DMS 273 (cell line): Measurements from ENCODE around the gene TMEM11.

Source experiments
- DNase-seq: peaks from one replicate; lab custom pipeline; 2025; ENCODE audit not compliant: unreplicated experiment; lab: John Stamatoyannopoulos, UW

TMEM11 gene

DNA sequence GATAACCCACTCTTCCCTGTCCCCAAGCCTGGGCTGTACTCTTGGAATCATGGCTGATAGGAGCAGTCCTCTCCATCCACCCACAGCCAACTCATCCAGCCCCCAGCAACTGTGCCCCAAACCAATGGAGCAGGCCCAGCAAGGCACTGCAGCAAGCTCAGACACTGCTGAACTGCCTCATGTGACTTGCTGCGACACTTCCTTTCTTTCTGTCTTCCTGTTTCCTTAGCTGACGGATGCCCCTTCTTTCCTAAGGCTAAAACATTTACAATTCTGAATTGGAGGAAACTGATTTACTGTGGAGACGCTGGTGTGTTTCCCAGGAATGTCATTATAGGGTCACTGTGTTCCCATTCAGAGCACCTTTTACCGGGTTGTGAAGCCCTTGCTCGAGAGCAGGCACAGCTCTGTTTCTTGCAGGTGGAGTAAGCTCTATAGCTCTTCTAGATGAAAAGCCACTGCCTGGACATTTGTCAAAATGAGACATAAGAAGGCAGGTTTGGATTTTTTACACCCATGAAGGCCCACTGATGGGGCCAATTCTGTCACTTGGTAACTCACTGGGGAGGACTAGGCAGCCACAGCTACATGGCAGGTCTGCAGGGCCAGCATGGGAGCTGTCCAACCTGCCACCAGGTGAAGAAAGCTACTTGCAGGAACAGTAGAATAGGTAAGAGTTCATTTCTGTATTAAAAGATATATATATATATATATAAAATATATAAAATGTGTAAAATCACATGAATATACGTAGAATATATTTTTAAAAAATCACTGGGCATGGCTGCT is 27.4 kb downstream of the TMEM11 start:
- no peak for DNase-seq

DNA sequence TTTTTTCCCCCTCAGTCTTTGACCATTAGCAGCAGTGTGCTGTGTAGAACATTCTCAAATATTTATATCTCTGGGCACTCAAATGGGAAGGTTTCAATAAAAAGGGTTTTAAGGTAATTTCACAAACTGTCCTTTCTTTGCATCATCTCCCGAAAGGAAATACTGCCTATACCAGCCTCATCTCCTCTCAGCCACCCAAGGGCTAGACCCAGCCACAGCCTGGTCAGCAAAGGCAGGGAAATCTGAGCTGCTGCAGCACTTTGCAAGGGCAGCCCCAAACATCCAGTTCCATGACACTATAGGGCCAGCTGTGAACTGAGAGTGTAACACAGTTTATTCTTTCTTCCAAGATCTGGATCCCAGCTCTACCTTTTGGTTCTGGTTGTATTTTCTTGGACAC is 28.9 kb downstream of the TMEM11 start:
- no peak for DNase-seq

DNA sequence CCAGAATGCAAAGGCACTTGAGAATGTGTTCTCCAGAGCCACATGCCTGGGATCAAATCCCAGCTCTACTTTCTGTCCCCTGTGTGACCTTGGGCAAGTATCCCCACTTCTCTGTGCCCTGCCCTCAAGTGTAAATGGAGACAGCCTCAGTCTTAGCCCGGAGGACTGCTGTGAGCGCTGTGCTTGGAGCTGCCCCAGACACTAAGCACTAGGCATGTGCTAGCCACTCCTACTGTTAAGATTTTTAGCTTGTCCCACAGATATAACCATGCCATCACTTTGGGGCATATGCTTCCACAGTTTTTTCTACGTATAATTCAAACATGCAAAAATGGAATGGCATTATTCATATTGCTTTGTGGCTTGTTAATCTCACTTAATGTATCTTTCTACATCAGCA is 29.4 kb downstream of the TMEM11 start:
- DNase-seq = no peak

DNA sequence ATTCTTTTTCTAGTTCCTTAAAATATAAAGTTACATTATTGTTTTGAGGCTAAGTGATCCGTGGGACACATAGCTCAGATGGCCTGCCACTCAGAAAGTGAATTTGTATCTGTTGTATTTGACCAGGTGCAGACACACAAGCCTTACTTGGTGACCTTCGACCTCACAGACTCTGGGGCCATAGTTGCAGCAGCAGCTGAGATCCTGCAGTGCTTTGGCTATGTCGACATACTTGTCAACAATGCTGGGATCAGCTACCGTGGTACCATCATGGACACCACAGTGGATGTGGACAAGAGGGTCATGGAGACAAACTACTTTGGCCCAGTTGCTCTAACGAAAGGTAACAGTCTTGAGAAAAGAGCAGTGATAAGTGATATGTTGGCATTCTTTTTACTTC is 30.5 kb downstream of the TMEM11 start:
- DNase-seq = no peak

DNA sequence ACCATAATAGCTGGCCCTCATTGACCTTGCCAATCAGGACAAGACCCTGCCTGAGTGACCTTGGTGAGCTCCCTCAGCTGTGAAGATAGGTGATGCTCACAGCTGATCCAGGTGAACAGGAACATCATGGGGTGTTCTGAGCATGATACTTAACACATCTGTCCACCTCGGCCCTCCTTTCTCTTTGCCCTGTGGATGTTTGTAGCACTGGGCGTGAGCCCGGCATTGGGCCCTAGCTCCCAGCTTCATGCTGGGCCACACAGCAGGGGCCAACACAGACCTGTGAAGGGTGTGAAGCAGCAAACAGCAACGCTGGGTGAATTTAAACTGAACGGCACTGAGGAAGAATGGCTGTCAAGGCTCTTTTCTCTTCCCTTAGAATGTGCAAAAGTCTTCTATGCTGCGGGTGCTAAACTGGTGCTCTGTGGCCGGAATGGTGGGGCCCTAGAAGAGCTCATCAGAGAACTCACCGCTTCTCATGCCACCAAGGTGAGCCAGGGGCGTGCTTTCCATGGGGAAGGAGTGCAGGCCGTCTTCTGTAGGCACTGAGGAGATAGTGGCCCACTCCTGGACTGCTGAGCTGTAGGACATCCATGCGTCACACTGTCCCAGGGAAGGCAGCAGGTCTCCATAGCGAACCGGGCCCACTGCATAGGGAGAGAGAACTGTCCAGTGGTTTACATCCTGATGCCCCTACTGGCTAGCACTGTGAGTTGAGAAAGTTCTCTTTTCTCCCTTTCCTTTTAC is 35.9 kb downstream of the TMEM11 start:
- DNase-seq = no peak

DNA sequence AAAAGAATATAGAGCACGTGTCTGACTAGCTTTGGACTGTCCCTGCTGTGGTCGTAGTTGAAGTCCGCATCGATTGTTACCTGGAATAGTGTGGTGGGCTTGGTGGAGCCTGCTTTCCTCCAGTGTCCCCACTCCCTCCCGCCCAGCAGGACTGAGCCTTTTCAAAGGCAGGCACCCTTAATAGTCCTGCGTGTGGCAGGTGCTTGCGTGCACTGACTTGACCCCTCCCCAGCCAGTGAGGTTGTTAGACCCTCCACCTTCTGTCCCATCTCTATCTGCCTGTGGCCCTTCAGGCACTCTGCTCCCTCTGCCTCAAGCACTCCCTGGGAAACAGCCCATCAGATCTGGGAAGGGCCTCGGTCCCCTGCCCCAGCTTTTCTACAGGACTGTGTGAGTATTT is 36.6 kb downstream of the TMEM11 start:
- no peak for DNase-seq

DNA sequence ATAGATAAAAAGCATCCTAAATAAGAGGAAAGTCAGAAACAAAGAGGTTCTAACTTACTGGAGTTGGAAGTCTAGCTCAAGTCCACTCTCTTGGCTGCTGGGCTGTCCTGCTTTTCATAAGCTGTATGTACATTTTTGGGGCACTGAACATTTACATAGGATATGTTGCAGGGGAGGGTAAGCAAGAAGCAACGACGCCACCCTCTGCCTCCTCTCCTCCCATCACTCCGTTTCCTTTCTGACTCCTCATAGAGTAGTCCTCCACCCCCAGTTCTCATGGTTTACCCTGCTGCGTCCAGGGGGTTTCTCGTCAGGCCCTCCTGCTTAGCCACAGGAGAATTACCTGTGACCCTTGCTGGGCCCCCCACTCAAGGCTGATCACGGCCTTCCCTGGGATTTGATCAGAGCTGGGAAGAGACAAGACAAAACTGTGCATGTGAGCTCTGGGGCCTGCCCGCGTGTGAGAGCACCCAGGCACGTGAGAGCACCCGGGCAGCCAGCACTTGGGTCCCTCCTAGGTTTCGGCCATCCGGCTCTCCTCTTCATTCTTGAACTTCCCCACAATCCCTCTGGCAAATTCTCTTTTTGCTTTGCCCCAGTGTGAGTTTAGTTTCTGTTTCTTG is 37.1 kb downstream of the TMEM11 start:
- DNase-seq = no peak

DNA sequence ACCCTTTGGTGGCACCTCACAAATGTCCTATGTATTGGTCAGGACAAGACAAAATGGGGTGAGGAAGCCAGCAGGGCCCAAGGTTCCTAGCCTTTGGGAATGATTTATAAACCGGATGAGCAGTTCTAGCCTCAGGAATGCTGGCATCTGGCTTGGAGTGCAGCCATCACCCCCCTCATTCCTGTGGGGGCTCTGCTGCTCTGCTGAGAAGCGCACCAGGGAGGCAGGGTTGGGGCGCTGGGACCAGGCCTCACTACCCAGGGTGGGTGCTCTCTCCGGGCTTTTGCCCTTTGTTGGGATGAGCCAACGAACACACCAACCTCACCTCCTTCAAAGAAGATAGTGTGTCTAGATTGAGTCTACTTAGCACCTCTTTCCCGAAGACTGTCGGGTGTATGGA is 39.2 kb downstream of the TMEM11 start:
- DNase-seq = no peak

DNA sequence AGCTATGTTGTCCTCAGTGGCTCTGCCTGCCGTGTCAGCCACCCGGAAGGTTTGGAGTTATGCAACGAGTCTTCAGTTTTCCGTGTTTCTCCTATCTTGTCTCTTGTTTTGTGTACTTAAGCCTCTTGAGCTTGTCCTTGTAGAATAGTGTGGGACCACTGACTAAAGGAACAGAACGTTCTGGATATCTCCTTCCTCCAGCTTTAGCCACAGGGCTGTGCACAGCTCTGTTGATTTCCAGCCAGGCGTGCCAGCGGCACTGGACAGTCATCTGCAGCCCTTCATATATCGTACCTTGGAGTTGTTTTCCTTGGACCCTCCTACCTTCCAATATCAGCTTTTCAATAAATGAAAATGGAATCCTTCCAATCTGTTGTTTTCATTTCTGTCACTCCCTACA is 39.8 kb downstream of the TMEM11 start:
- no peak for DNase-seq

DNA sequence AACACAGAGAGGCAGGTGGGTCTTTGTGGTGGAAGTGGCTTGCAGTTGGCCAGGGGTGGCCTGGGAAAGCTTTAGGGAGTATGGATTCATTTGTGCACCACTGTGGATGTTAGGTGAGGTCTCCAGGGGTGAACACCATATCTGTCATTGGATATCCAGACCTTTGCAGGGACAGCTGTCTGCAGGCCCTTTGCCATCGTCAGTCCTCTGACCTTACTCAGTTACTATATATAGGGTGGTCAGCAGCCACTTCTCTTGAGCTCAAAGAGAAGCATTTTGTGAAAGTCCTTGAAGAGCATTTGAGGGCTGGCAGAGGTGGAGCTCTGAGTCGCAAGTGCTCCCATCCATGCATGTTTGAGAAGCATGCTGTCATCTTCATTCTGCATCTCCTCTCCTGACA is 40.4 kb downstream of the TMEM11 start:
- DNase-seq = no peak

DNA sequence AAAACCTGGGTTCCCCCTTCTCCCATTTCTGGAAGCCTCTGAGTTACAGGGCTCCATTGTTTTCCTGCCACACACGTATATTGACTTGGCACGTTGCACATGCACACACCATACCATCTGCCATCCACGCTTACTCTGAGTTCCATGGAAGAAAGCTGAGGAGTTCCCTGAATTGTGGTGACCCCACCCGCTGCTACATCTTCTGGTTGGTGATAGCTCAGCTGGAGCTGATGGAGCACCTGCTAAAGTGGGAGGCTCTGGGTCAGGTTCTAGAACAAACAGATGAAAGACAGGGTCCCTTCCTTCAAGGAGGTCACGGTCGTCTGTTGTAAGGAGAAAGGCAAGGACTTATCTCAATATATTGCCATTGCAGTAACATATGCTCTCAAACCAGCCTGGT is 41.1 kb downstream of the TMEM11 start:
- DNase-seq = no peak

DNA sequence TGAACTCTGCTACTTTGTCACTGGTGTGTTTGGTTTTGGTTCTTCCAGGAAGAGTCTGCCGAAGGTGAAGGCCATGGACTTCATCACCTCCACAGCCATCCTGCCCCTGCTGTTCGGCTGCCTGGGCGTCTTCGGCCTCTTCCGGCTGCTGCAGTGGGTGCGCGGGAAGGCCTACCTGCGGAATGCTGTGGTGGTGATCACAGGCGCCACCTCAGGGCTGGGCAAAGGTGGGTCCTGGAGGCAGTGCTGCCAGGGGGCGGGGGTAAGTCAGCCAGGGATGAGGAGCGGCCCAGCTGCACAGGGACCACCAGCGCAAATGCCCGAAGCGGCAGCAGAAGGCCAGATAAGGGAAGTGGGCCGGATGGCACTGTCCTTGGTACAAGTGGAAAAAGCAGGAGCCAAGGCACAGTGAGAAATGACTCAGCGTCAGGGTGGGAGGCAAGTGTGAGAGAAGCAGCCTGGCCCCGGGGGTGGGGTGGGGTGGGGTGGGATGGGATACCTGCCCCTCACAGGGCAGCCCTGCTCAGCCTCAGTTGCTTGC is 41.9 kb downstream of the TMEM11 start:
- DNase-seq = no peak

DNA sequence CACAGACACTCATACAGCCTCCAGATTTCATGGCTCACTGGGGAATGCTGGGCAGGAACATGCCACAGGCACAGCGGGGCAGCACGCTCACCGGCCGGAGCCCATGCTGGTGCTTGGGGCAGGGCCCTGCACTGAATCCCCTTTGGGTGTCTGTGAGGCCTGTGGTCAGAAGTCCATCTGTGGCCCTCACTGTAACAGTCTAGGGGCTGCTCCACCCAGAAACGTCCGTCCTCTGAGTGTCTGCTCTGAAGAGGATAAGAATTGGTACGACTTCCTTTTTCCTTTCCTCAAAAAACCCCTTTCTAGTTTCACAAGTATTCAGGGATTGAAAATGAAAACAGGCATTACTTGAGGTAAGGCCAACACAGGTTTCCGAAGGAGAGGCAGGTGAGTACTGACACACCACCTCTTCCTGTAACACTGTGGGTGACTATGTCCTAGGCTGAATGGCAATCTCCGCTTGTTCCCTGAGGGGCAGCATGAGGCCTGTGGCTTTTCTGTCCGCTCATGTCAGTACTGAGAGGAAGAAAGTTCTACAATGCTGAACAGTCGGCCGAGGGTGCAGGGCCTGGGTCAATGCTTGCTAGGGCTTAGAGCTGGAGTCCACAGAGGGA is 42.5 kb downstream of the TMEM11 start:
- no peak for DNase-seq

DNA sequence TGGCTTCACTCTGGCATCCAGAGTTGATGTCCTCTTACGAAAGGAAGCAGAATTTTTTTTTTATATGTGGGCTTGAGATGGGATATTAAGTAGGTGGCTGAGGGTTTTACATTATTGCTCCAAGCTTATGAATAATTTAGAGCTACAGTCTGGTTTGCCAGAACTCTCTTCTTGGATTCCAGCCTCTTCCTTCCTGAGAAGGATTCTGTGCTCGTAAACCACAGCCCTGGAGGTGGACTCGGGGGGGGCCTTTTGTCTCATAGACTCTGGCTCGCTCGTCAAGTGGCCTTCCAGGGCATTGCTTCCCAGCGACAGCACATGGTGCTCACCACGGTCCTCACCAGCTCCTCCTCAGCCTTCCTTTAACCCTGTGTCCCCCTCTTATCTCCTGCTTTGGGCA is 43.2 kb downstream of the TMEM11 start:
- DNase-seq = no peak

DNA sequence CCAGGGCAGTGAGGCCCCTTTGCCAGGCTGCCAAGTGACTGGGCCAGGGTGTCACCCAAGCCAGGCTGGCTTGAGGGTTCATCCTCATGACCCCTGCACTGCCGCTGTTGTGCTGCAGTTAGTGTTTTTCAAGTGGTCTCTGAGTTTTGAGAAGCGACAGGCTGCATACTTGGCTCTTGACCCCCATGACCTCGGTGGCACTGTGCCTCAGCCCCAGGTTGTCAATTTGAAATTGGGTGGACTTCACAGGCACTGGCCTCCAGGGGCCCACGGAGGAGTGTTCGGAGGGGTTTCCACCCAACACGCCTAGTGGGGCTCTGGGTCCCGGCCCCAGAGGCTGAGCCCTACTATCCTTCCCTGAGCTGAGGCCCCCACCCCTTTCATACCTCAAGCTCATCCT is 44.5 kb downstream of the TMEM11 start:
- no peak for DNase-seq

DNA sequence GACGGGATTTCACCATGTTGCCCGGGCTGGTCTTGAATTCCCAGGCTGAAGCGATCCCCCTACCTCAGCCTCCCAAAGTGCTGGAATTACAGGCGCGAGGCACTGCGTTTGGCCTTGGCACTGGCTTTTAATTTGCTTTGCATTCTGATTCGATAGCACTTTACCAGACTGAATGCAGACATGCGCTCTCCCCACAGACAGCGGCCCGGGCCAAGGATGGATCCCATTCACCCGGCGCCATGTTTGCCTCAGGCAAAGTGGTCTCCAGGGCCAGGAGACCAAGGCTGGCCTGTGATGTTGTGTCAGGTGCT is 45.5 kb downstream of the TMEM11 start:
- no peak for DNase-seq

DNA sequence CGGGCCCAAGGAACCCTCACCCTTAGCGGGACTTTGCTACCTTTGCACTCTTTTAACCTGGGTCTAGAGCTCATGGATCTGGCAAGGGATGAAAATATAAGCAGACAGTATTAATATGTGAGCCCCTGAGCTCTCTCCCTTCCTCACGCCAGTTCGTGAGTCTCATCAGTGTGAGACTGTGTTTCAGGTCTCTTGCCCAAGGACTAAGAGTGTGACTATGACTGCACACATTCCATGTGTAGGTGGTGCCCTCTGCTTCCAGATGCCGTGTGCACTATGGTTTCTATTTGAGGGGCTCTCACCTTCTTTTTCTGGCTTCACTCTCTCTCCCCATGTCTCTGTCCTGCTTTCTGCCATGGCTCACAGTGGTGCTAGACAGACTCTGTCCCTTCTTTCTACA is 46.7 kb downstream of the TMEM11 start:
- no peak for DNase-seq

DNA sequence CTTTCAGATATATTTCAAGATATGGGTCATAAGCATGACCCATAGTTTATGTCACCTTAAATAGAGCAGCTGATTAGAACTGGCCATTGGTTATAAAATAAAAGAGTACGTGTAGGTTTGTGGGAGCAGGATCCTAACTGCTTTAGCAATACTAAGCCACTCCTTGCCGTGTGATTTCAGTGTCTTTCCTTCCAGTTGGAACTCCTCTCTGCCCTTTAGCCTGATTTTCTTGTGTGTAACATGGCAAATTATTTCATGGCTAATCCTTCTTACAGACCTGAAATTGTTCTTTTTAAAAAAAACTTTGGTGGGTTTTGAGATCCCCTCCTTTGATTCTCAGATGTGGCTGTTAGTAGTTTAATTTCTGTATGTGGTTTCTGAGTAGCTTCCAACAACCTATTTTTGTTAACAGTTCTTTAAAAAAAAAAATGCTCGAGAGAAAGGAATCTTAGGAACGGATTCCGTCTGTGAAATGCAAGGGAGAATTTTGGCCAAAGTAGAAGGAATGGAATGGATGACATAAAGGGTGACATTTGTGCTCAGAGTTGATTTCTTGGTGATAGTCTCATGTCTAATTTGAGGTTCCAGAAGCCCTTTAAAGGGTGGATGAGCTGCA is 47.3 kb downstream of the TMEM11 start:
- DNase-seq = no peak

DNA sequence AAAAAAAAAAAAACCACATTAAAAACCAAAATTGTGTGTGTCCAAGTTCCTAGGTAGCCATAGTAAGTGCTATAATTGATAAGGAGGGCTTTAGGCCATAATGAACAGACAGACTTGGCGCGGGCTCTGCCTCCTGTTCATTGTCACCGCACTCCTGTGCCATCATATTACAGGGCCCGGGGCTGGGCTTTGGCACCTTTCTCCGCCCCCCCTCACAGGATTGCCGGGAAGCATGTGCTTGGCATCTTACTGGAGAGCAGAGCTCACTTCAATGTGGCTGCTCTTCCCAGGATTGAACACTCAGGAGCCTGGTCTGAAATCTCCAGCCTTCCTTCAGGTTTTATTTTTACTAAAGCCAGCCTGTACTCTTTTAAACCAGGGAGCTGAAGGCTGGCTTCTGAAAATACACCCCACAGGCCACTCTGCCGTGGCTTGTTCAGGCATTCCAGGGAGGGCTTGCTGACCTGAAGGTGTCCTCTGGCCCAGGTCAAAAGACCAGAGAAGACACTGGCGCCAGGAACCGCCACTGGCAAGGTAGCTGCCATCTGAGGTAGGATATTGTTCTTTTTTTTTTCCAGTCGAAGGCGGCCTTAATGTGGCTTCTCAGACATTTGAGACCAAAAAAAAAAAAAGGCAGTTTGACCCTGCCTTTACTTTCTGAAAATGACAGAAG is 47.9 kb downstream of the TMEM11 start:
- DNase-seq = no peak

DNA sequence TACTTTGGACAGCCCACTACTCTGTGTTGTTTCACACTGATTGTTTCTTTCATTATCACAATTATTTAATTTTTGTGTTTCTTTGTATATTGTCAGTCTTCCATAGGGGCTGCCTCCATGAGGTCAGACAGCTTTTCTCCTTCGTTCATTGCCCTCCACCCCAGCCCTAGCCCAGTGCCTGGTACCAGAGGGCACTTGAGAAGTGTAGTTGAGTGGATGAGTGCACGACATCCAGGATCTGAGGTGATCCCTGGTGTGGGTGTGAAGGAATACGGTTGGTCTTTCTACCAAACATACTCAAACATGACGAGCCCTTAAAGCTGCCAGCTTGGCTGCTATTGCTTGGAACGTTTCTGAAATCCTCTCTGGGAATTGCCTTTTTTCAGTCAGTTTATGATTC is 49.3 kb downstream of the TMEM11 start:
- no peak for DNase-seq

DNA sequence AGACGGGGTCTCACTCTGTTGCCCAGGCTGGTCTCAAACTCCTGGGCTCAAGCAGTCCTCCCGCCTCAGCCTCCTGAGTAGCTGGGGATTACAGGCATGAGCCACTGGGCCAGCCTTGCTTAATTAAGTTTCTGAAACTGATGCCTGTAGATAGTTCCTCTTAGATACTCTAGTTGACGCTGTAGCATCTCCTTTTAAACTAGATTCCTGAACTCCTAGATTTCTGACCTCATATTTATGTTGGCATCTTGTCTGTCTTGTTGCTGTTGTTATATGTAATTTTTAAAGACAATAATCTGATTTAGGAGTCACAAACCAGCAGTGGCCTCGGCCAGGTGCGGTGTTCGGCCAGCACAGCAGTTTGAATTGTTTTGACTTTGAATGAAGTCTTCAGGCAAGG is 49.7 kb downstream of the TMEM11 start:
- no peak for DNase-seq
